GM12891 (cell line): ENCODE data around the gene RP2.

Experiments
- POLR2A ChIP-seq: IDR thresholded peaks from 2 replicates; pipeline ENCODE4 v1.6.1; 2011; ENCODE audit warnings: low read depth, low read length, control low read depth
- POLR2AphosphoS5 ChIP-seq: IDR thresholded peaks from 2 replicates; pipeline ENCODE4 v1.6.1; 2011; ENCODE audit warnings: low read depth, low read length, control low read depth
- POU2F2 ChIP-seq: IDR thresholded peaks from 2 replicates; pipeline ENCODE4 v1.6.1; 2011; ENCODE audit warnings: low read depth, mild to moderate bottlenecking, control low read depth, low read length, moderate library complexity
- SPI1 ChIP-seq: IDR thresholded peaks from 2 replicates; pipeline ENCODE4 v1.6.1; 2011; ENCODE audit warnings: low read depth, low read length, control low read depth
- TAF1 ChIP-seq: IDR thresholded peaks from 2 replicates; pipeline ENCODE4 v1.6.1; 2011; ENCODE audit warnings: low read depth, low read length, control low read depth

DNA sequence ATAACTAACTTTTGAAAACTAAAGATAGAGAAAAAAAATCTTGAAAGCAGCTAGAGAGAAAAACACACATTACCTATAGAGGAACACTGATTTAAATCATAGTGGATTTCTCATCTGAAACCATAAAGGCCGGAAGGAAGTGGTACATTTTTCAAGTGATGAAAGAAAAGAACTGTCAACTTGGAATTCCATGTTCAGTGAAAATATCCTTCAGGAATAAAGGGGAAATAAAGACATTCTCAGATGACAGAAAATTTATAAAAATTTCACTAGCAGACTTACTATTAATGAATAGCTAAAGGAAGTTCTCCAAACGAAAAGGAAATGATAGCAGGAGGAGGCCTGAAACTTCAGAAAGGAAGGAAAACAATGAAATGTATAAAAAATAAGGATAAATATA lies 67.8 kb downstream of the RP2 start:
- TF ChIP-seq POLR2A (no peak), POLR2AphosphoS5 (no peak), SPI1 (no peak), TAF1 (no peak), POU2F2 (no peak)
